KOPT-K1 (cell line): ENCODE measurements around the gene AMD1.
"Not testable (repeated sequence)": the region's sequence is repeated elsewhere in the genome, so short reads cannot be mapped to it uniquely, and the experiment has no call there.

Experiments used
- H3K27ac ChIP-seq: fragments of 200-600 bp; sonication (generic); 2 replicates; pipeline ENCODE4 v1.5.1; 2016; ENCODE audit warnings: antibody characterized with exemption, mild to moderate bottlenecking, low read depth, low read length; ENCODE audit not compliant: poor library complexity, severe bottlenecking
- H3K36me3 ChIP-seq: fragments of 200-600 bp; sonication (generic); 2 replicates; pipeline ENCODE4 v1.5.1; 2017; ENCODE audit warnings: antibody characterized with exemption, mild to moderate bottlenecking, low read length, moderate library complexity; ENCODE audit not compliant: insufficient read depth
- H3K9me3 ChIP-seq: fragments of 200-600 bp; sonication (generic); 2 replicates; pipeline ENCODE4 v1.5.1; 2017; ENCODE audit warnings: antibody characterized with exemption, low read length, mild to moderate bottlenecking; ENCODE audit not compliant: insufficient read depth, poor library complexity, severe bottlenecking

Gene AMD1

DNA sequence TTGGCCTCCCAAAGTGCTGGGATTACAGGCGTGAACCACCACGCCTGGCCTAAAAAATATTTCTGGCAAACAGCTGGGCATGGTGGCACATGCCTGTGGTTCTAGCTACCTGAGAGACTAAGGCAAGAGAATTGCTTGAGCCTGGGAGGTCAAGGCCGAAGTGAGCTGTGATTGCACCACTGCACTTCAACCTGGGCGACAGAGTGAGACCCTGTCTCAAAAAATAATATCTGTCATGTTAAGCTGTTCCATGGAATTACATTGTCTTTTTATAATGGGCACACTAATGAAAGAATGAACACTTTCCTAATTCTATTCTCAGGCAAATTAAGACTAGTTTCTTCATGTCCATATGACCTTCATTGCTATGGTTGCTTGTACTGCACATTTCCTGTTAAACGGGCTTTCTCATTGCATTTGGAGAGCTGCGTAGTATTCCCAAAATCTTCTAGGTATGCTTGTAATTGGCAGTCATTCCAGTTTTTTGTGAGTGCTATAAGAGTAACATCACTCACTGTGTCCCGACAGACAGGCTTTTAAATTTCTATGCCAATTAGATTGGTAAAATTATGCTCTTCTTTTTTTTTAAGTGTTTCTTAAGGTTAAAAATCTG is 12.1 kb downstream of the AMD1 start:
- Histone ChIP-seq H3K9me3 (no peaks in the 10 kb centered on the region), H3K27ac (no peak overlapping the region), H3K36me3 (peaks cover 73% of the 10 kb centered on the region)

DNA sequence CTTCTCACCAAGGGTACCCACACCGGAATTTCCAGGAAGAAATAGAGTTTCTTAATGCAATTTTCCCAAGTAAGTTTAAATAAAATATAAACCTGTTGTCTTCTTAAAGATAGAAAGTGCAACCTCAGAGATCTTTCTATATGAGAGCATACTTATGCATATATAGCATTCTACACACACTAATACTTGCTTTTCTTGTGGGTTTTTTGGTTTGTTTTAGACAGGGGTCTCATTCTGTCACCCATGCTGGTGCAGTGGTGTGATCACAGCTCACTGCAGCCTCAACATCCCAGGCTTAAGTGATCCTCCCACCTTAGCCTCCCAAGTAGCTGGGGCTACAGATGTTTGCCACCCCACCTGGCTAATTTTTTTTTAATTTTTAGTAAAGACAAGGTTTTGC is 15.7 kb downstream of the AMD1 start:
- Histone ChIP-seq H3K36me3 (peaks cover 92% of the 10 kb centered on the region), H3K9me3 (no peaks in the 10 kb centered on the region), H3K27ac (no peak overlapping the region)

DNA sequence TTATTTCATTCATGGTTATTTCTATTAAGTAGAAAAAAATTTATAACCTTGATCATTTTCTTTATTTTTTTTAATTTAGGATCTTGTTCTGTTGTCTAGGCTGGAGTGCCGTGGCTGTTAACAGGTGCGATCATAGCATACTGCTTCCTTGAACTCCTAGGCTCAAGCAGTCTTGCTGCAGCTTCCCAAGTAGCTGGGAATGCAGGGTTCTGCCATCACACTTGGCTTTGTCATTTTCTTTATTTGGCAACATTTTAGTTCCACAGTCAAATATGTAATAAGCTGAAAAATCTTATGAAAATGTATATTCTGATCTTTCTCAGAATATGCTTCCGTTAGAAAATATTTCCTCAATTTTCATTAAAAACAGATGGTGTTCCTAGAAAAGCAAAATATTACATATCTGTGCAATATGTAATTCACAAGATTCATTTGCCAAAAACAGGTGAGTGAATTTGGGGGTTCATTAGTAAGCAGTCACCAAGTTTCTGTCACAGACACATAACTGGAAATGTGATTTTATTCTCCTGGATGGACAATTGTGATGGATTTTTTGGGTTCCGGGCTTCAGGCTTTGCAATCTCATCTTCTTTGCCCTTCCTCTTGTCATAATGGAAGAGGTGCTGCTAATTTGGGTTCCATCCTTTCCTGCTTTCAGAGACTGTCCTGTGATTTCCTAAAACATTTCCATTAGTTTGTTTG is 21.5 kb downstream of the AMD1 start:
- Histone ChIP-seq H3K9me3 (no peaks in the 10 kb centered on the region), H3K27ac (no peak overlapping the region), H3K36me3 (peaks cover 97% of the 10 kb centered on the region)

DNA sequence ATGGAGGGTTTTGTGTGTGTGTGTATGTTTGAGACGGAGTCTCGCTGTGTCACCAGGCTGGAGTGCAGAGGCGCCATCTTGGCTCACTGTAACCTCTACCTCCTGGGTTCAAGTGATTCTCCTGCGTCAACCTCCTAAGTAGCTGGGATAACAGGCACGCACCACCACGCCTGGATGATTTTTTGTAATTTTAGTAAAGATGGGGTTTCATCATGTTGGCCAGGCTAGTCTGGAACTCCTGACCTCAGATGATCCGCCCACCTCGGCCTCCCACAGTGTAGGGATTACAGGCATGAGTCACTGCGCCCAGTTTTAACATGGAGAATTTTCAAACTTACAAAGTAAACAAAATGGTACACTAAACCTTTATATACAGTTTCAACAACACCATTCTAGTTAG is 22.8 kb downstream of the AMD1 start:
- Histone ChIP-seq H3K36me3 (peaks cover 88% of the 10 kb centered on the region), H3K27ac (no peak overlapping the region), H3K9me3 (no peaks in the 10 kb centered on the region)

DNA sequence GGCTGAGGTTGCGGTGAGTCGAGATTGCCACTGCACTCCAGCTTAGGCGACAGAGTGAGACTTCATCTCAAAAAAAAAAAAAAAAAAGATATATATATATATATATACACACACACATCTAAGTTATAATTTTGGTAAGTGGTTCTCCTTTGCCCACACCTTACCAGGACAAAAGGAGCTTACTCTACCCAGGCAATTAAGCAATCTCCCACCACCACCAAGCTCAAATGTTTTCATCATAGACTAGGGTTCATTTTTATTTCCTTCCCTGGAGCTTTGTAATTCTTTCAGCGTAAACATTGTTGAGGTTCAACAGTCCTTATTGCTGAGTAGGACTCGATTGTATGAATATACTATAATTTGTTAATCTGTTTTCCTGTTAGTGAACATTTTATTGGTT is 23.5 kb downstream of the AMD1 start:
- Histone ChIP-seq H3K36me3 (peaks cover 81% of the 10 kb centered on the region), H3K27ac (no peak overlapping the region), H3K9me3 (no peaks in the 10 kb centered on the region)

DNA sequence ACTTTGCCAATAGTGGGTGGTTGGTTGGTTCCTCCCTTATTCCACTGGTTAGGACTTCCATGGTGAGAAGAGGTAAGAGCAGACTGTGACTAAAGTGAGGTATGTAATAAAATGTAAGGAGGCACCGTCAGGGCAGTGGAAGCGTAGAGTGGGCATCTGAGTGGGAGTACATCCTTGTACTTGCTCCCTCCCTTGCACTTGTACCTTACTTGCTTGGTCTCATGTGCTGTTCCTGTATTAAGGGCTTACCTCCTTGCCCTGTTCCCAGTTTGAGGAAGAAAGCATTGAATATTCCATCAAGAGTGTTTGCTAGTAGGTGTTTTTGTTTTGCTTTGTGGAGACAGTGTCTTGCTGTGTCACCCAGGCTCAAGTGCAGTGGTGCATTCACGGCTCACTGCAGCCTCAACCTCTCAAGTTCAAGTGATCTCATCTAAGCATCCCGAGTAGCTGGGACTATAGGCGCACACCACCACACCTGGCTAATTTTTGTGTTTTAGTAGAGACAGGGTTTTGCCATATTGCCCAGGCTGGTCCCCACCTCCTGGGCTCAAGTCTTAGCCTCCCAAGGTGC is 25.5 kb downstream of the AMD1 start:
- Histone ChIP-seq H3K27ac (no peak overlapping the region), H3K36me3 (peaks cover 71% of the 10 kb centered on the region), H3K9me3 (peaks cover 12% of the 10 kb centered on the region)

DNA sequence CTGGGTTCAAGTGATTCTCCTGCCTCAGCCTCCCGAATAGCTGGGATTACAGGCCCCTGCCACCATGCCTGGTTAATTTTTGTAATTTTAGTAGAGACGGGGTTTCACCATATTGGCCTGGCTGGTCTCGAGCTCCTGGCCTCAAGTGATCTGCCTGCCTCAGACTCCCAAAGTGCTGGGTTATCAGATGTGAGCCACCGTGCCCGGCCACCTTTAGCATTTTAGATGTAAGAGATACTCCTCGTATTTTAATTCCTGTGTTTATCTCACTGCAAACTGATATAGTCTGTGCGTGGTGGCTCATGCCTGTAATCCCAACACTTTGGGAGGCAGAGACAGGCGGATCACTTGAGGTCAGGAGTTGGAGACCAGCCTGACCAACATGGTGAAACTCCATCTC is 27.0 kb downstream of the AMD1 start:
- H3K9me3 ChIP-seq: peaks cover 18% of the 10 kb centered on the region
- not testable (repeated sequence) for H3K27ac ChIP-seq

DNA sequence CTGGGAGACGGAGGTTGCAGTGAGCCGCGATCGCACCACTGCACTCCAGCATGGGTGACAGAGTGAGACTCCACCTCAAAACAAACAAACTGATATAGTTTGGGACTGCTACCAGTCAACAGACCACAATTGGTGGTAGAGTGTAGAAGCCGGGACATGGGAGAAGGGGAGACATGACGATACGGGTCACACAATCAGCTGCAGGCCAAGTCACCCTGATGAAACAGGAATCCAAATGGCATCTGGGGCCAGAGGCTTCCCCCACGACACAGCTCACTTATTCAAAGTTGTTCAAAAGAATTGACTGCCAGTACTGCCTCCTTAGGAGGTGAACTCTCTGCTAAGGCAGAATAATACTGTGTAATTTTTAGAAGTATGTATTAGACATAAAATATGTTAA is 27.5 kb downstream of the AMD1 start:
- Histone ChIP-seq H3K27ac (no peak overlapping the region), H3K9me3 (peaks cover 18% of the 10 kb centered on the region), H3K36me3 (peaks cover 52% of the 10 kb centered on the region)

More for the DNA sequence above, 27.0 kb downstream of the AMD1 start:
- H3K36me3 ChIP-seq: peaks cover 56% of the 10 kb centered on the region

DNA sequence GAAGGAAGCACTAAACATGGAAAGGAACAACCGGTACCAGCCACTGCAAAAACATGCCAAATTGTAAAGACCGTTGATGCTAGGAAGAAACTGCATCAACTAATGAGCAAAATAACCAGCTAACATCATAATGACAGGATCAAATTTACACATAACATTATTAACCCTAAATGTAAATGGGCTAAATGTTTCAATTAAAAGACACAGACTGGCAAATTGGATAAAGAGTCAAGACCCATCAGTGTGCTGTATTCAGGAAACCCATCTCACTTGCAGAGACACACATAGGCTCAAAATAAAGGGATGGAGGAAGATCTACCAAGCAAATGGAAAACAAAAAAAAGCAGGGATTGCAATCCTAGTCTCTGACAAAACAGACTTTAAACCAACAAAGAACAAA is 31.7 kb downstream of the AMD1 start:
- Histone ChIP-seq H3K9me3 (peaks cover 18% of the 10 kb centered on the region), H3K36me3 (peaks cover 14% of the 10 kb centered on the region; the same call in 1 of the 2 replicates)
- H3K27ac ChIP-seq: not testable (repeated sequence)

DNA sequence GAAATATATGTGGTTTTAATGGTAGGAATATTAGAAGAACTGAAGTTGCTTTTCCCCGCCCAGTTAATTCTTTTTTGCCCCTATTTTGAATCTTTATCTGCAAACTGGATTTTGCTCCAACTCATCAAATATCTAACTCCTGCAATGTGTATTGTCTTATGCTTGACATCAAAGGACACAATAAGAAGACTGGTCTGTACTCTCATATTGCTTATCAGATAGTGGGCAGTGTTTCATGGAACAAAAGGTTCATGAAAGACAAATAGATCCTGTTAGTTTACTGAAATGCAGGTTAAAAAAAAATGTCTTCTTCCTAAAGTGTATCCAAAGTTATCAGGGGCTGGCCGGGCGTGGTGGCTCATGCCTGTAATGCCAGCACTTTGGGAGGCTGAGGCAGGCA is 56.2 kb downstream of the AMD1 start:
- H3K9me3 ChIP-seq: no peaks in the 10 kb centered on the region
- no peaks in the 10 kb centered on the region for H3K36me3 ChIP-seq
- no peak overlapping the region for H3K27ac ChIP-seq

DNA sequence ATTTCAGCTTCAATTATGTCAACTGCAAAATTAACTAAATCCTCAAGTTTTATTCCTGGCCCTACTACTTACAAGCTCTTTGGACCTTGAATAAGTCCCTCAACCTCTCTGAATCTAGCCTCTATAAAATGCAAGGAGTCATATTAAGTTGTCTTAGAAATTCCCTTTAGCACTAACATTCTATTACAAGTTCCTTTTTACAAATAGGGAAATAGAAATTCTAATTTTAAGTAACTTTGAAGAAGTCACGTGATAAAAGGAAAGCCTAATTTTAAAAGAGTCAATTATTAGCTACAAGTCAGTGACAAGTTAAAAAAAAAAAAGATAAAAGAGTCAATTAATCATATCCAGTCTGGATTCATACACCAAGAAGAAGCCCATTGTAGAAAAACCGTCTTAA is 59.3 kb downstream of the AMD1 start:
- Histone ChIP-seq H3K27ac (no peak overlapping the region), H3K9me3 (no peaks in the 10 kb centered on the region)

DNA sequence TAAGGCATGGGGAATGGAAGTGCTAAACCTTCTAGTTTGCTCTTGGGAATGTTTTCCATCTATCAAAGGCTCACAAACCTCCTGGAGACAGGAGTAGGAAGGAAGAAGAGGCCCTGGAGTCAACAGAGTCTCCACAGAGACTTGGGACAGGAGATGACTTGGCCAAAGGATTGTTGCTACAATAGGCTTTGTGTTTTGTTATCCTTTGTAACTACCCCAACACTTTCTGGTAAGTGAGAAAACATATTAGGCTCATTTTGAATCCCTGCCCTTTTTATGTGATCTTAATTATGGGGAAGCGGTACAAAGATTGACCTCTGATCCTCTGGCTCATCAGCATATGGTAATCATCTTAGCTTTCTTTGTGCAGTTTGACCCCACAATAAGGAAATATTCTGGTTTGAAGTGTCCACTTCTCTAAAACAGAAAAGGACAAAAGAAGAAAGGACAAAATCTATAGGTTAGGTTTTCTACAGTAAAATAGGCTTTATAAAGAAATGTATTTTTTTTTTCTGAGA is 59.9 kb downstream of the AMD1 start:
- Histone ChIP-seq H3K27ac (no peak overlapping the region), H3K36me3 (no peaks in the 10 kb centered on the region), H3K9me3 (no peaks in the 10 kb centered on the region)

More for the DNA sequence above, 59.3 kb downstream of the AMD1 start:
- no peaks in the 10 kb centered on the region for H3K36me3 ChIP-seq

DNA sequence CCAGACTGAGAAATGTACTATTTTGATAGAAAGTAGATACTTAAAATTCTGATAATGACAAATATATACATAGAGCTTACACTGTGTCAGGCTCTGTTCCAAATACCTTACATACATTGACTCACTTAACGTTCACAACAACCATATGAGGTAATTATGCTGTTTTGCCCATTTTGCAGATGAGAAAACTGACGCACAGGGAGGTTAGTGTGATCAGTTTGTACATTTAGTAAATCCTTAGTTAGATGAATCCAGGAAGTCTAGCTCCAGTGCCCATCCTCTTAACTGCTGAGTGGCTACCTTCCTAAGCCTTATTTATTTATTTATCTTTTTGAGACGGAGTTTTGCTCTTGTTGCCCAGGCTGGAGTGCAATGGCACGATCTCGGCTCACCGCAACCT is 60.6 kb downstream of the AMD1 start:
- H3K9me3 ChIP-seq: no peaks in the 10 kb centered on the region
- H3K27ac ChIP-seq: no peak overlapping the region
- H3K36me3 ChIP-seq: no peaks in the 10 kb centered on the region

DNA sequence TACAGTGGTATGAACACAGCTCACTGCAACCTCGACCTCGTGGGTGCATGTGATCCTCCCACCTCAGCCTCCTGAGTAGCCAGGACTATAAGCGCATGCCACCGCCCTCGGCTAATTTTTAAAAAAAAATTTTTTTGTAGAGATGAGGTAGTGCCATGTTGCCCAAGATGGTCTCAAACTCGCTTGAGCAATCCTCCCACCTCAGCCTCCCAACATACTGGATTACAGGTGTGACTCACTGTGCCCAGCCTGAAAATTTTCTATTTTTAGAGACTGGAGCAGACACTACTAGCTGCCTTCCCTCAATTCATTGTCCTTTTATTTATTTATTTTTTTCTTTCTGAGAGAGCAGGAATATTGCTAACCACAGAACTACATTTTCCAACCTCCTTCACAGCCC is 63.6 kb downstream of the AMD1 start:
- no peak overlapping the region for H3K27ac ChIP-seq
- H3K9me3 ChIP-seq: no peaks in the 10 kb centered on the region
- H3K36me3 ChIP-seq: no peaks in the 10 kb centered on the region

DNA sequence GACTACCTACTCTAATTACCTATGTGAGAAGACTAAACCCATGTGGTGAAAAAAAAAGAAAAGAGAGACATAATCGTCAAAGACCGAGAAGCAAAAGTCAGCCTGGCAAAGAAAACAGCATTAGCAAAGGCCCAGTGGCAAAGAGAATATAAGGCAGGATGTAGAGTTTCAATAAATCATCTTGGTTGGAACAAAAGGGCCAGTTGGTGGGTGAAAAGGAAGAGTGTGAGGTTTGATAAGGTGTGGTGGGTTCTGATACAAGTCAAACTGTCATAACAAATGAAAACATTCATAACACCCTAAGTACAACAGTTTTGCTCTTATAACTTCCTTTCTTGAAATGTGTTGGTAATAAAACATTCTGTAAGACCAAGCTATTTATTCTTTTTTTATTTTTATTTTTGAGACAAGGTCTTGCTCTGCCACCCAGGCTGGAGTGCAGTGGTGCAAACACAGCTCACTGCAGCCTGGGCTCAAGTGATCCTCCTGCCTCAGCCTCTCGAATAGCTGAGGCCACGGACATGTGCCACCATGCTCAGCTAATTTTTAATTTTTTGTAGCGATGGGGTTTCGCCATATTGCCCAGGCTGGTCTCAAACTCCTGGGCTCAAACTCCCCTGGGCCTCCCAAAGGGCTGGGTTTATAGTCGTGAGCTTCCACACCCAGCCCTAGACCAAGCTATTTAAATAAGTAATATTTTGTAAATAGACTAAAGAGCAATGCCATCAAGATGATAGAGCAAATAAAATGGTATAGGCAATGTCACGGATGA is 65.0 kb downstream of the AMD1 start:
- H3K36me3 ChIP-seq: no peaks in the 10 kb centered on the region
- no peaks in the 10 kb centered on the region for H3K9me3 ChIP-seq
- H3K27ac ChIP-seq: no peak overlapping the region
